GM21717 (cell line): Measurements from ENCODE around the gene HSPB6.
"Not testable (repeated sequence)": the region's sequence is repeated elsewhere in the genome, so short reads cannot be mapped to it uniquely, and the experiment has no call there.

Experiments
- ATAC-seq: cut with Tn5 transposase; IDR thresholded peaks from one replicate; pipeline ENCODE4 v1.9.1; 2021; ENCODE audit warnings: mild to moderate bottlenecking, moderate library complexity; ENCODE audit not compliant: unreplicated experiment

Gene HSPB6

DNA sequence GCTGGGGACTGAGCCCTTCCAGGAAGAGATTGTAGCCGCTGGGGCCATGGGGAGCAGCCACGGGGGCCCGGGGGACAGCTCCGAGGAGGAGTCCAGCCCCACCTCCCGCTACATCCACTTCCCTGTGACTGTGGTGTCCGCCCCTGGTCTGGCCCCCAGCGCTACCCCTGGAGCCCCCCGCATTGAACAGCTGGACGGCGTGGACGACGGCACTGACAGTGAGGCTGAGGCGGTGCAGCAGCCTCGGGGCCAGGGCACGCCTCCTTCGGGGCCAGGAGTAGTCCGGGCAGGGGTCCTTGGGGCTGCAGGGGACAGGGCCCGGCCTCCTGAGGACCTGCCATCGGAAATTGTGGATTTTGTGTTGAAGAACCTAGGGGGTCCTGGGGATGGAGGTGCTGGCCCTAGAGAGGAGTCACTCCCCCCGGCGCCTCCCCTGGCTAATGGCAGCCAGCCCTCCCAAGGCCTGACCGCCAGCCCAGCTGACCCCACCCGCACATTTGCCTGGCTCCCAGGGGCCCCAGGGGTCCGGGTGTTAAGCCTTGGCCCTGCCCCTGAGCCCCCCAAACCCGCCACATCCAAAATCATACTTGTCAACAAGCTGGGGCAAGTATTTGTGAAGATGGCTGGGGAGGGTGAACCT lies 24.2 kb downstream of the HSPB6 start:
- no peak for ATAC-seq

DNA sequence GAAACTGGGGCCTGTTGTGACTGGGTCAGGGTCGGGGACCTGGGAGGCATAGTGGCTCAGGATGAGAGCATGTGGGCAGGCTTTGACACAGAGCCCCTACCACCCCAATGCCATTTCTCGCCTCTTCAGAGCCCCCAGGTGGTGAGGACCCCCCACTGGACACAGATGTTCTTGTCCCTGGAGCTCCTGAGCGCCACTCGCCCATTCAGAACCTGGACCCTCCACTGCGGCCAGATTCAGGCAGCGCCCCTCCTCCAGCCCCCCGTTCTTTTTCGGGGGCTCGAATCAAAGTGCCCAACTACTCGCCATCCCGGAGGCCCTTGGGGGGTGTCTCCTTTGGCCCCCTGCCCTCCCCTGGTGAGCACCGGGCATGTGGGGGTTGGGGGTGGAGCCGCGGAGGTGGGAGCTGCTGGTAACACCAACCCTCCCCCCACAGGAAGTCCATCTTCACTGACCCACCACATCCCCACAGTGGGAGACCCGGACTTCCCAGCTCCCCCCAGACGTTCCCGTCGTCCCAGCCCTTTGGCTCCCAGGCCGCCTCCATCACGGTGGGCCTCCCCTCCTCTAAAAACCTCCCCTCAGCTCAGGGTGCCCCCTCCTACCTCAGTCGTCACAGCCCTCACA lies 24.9 kb downstream of the HSPB6 start:
- ATAC-seq = no peak

DNA sequence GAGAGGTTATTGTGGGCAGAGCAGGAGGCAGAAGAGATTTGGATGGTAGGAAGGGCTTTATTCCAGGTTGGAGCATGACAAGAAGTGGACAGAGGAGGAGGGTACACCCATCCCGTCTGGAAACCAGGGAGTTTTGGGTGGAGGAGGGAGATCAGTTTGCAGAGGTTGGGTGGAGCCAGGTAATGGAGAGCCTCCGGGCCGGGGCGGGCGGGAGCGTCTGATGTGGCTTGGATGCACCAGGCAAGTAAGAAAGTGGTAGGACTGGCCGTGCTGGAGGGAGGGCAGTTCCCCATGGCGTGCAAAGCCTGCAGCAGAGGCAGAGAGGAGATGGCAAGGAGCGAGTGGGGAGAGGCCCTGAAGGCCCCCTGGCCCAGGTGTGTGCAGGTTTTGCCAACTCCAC lies 25.5 kb downstream of the HSPB6 start:
- no peak for ATAC-seq

DNA sequence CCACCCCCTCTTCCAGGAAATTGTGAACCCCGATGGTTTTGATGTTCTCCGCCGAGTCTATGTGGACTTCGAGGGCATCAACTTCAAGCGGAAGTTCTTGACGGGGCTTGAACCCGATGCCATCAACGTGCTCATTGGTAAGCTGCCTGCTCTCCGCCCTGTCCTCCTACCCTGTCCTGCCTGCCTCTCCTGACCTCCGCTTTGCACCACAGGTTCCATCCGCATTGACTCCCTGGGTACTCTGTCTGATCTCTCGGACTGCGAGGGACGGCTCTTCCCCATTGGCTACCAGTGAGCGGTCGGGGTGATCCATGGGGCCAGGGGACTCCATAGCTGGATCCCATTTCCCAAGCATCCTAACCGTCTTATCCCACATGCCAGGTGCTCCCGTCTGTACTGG lies 26.5 kb downstream of the HSPB6 start:
- no peak for ATAC-seq

DNA sequence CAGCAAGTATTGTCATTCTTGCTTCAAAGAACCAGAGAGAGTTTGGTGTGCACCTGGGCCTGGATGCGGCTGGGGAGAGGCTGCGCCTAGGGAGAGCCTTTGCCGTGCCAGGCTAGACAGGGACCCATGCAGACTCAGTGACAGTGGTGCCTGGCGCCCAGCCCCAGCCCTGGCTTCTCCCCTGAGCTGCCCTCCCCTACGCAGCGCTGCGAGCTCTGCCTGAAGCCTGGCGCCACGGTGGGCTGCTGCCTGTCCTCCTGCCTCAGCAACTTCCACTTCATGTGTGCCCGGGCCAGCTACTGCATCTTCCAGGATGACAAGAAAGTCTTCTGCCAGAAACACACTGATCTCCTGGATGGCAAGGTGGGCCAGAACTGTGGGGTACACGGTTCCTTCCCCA lies 27.1 kb downstream of the HSPB6 start:
- ATAC-seq = no peak

DNA sequence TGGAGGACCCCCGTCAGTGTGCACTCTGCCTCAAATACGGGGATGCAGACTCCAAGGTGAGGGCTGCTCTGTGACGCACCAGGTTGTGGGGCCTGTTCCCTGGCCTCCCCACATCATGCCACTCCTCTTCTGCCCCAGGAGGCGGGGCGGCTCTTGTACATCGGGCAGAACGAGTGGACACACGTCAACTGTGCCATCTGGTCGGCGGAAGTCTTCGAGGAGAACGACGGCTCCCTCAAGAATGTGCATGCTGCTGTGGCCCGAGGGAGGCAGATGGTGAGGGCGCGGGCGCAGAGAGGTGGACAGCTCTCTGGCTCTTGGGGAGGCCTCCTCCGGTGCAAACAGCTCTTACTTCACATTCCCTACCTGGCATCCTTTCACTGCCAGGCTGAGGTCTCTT lies 27.8 kb downstream of the HSPB6 start:
- ATAC-seq = no peak

DNA sequence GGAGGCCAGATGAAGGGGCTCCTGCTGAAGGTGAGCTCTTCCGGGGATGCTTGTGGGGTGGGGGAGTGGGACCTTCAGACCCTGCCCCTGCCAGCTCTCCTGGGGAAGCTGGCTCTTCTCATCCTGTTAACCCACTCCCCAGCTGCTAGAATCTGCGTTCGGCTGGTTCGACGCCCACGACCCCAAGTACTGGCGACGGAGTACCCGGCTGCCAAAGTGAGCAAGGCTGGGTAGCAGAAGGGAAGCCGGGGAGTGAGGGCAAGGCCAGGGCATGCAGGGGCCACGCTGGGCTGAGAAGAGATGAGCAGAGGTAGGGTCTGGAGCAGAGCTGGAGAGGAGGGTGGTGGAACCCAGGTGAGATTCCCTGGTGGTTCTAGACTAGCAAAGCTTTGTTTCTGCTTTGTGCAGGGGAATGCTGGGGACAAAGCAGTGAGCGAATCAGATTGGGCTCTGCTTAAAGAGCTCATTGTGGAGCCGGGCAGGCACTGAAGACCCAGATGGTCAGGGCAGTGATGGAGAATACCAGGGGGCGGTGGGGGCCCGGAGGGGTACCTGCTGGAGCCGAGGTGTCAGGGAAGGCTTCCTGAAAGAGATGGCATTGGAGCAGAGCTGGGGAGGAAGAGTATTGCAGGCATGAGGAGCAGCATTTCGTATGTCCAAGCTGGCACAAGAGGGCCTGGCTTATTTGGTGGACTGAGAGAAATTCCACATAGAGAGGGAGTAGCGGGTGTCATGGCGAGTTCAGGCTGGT lies 28.7 kb downstream of the HSPB6 start:
- no peak for ATAC-seq

DNA sequence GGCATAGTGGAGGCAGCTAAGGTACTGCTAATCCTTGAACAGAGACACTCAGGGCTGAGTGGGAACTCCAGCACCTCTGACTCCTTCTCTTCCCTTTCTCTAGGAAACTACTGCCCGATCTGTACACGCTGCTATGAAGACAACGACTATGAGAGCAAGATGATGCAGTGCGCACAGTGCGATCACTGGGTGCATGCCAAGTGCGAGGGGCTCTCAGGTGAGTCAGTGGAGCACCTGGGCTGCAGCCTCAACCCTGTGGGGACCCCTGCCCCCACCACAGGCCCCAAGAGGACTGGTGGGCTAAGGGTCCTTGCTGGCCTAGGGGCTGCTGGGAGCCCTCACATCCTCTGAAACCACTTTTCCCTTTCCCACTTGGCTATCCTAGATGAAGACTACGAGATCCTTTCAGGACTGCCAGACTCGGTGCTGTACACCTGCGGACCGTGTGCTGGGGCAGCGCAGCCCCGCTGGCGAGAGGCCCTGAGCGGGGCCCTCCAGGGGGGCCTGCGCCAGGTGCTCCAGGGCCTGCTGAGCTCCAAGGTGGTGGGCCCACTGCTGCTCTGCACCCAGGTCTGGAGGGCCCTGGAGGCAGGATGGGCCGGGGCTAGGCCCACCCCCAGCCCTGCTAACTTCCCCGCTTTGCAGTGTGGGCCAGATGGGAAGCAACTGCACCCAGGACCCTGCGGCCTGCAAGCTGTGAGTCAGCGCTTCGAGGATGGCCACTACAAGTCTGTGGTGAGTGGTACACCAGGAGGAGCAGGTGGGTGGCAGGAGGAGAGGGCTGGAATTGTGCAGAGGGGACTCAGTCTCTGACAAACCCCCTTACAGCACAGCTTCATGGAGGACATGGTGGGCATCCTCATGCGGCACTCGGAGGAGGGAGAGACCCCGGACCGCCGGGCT lies 29.5 kb downstream of the HSPB6 start:
- ATAC-seq = no peak

DNA sequence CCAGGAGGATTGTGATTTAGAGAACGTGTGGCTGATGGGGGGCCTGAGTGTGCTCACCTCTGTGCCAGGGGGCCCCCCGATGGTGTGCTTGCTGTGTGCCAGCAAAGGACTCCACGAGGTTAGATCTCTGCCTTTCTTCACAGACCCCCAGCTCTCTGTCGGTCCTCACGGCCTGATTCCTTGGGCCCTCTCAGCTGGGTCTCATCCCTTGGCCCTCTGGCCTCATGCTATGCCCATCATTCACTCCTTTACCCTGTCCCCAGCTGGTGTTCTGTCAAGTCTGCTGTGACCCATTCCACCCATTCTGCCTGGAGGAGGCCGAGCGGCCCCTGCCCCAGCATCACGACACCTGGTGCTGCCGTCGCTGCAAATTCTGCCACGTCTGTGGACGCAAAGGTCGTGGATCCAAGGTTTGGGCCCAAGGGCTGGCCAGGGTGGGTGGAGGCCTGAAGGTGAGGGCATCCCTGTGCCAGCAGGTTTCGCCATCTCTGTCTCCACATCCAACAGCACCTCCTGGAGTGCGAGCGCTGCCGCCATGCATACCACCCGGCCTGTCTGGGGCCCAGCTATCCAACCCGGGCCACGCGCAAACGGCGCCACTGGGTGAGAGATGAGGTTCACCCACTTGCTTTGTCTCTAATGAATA lies 31.5 kb downstream of the HSPB6 start:
- ATAC-seq = no peak

DNA sequence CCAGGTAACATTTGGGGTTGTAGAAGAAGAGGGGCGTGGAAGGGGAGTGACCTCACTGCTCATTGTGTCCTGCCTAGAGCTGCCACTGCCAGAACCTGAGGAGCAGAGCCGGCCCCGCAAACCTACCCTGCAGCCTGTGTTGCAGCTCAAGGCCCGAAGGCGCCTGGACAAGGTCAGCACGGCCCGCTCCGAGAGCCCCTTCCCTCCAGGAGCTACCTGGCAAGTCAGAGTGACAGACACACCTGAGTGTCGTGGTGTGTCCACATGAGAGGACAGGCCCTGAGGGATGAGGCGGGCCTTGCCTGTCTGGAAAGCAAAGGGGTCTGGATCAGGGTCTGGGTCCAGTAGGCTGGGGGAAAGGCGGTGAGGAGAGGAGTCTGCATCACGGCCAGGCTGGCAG lies 32.3 kb downstream of the HSPB6 start:
- ATAC-seq = no peak

DNA sequence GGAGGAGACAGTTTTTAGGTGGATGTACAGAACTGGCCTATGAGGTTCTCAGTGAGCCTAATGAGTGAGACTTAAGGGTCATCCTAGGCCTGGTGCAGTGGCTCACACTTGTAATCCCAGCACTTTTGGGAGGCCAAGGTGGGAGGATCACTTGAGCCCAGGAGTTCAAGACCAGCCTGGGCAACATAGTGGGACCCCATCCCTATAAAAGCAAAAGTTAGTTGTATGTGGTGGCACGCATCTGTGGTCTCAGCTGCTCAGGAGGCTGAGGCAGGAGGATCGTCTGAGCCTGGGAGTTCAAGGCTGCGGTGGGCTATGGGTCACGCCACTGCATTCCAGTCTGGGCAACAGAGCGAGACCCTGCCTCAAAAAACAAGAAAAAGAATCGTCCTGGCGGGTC lies 32.7 kb downstream of the HSPB6 start:
- not testable (repeated sequence) for ATAC-seq

DNA sequence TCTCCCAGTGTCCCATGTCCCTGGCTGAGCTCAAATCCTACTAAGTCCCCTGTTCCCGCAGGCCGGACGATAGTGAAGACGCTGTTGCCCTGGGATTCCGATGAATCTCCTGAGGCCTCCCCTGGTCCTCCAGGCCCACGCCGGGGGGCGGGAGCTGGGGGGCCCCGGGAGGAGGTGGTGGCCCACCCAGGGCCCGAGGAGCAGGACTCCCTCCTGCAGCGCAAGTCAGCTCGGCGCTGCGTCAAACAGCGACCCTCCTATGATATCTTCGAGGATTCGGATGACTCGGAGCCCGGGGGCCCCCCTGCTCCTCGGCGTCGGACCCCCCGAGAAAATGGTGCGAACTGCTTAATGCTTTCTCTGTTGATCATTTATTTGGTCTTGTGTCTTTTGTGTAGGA lies 33.2 kb downstream of the HSPB6 start:
- ATAC-seq = no peak

DNA sequence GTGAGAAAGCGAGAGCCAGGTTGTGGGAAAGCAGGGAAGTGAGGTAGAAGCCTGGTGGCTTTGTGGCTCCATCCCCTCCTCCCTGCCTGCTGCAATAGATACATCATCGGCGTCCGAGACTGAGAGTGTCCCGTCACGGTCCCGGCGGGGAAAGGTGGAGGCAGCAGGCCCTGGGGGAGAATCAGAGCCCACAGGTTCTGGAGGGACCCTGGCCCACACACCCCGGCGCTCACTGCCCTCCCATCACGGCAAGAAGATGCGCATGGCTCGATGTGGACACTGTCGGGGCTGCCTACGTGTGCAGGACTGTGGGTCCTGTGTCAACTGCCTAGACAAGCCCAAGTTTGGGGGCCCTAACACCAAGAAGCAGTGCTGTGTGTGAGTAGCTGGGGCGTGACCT lies 33.9 kb downstream of the HSPB6 start:
- no peak for ATAC-seq

DNA sequence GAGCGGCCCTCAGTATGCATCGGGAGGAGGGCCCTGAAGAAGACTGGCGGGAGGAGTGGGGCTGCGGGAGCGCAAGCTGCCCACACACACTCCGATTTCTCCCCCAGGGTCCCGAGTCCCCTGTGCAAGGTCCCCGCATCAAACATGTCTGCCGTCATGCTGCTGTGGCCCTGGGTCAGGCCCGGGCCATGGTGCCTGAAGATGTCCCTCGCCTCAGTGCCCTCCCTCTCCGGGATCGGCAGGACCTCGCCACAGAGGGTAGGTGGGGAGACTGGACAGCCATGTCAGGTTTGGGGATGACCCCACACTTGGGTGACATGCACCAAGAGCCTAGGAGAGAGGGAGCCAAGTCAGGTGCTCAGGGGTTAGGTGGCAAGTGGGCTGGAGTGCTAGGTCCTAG lies 34.4 kb downstream of the HSPB6 start:
- no peak for ATAC-seq

DNA sequence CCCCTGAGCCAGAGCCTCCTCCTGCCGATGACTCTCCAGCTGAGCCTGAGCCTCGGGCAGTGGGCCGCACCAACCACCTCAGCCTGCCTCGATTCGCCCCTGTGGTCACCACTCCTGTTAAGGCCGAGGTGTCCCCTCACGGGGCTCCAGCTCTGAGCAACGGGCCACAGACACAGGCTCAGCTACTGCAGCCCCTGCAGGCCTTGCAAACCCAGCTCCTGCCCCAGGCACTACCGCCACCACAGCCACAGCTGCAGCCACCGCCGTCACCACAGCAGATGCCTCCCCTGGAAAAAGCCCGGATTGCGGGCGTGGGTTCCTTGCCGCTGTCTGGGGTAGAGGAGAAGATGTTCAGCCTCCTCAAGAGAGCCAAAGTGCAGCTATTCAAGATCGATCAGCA lies 35.5 kb downstream of the HSPB6 start:
- no peak for ATAC-seq

DNA sequence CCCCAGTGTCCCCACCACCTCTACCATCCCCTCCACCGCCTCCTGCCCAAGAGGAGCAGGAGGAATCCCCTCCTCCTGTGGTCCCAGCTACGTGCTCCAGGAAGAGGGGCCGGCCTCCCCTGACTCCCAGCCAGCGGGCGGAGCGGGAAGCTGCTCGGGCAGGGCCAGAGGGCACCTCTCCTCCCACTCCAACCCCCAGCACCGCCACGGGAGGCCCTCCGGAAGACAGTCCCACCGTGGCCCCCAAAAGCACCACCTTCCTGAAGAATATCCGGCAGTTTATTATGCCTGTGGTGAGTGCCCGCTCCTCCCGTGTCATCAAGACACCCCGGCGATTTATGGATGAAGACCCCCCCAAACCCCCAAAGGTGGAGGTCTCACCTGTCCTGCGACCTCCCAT lies 36.2 kb downstream of the HSPB6 start:
- ATAC-seq = no peak

DNA sequence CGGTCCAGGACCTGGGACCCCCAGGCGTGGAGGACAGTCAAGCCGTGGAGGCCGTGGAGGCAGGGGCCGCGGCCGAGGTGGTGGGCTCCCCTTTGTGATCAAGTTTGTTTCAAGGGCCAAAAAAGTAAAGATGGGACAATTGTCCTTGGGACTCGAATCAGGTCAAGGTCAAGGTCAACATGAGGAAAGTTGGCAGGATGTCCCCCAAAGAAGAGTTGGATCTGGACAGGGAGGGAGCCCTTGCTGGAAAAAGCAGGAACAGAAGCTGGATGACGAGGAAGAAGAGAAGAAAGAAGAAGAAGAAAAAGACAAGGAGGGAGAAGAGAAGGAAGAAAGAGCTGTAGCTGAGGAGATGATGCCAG lies 36.7 kb downstream of the HSPB6 start:
- ATAC-seq = no peak

DNA sequence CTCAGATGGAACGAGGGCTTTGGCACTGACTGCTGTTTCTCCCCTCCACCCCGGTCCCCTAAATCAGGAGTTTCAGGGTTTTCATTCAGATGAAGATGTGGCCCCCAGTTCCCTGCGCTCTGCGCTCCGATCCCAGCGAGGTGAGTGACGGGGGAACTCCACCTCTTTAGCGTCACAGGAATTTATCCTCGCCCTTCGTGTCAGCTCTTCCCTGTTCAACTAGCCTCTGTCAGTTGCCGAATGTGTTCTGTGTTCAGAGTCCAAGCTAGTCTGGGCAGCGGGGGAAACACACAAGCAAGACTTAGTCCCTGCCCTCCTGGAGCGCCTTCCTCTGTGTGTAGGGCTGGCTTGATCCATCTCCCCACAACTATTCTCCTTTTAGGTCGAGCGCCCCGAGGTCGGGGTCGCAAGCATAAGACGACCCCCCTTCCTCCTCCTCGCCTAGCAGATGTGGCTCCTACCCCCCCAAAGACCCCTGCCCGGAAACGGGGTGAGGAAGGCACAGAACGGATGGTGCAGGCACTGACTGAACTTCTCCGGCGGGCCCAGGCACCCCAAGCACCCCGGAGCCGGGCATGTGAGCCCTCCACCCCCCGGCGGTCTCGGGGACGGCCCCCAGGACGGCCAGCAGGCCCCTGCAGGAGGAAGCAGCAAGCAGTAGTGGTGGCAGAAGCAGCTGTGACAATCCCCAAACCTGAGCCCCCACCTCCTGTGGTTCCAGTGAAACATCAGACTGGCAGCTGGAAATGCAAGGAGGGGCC lies 37.2 kb downstream of the HSPB6 start:
- ATAC-seq = no peak

DNA sequence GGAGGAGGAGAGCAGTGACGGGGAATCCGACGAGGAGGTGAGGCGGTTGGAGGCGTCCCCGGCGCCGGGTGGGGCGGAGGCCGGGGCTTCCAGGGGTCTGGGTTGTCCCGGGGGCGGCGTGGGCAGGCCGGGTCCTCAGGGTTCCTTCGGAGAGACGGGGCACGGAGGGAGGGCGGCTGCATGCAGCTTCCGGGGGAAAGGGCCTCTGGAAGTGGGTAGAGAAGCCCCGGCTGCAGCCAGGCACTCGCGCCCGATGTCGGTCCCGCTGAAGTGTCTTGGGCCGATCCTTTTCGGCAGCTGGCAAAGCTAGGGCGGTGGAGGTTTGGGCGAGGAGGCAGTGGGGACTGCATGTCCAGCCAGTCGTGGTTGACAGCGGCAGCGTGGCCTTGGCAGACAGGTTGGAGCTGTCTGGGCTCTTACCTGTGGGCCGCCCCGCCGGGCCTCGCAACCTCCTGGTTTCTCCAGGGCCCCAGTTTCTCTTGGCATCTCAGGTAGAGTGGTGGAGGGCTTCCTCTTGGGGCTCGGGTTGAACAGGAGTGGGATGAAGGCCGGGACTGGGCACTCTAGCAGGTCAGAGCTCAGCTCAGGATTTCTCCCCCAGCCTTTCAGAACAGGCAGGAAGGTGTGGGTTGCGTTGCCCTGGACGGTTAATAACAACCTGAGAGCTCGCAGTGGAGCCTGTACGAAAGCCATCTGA lies 38.3 kb downstream of the HSPB6 start:
- no peak for ATAC-seq
